MCF 10A (cell line): ENCODE measurements around the gene SETX. TPM values are rescaled to one million over a fixed set of nuclear protein-coding genes. Genes with fewer than 3 reads are reported as not detected.

ENCODE experiments used
- BruUV-seq: library from RNA; stranded (reverse); fragments of 400-500 nt; replicated peaks from 2 replicates; lab custom pipeline; 2021; lab: Mats Ljungman, UMichigan
- CTCF ChIA-PET: fragments of 300-600 bp; sonication (Branson Sonifier 250); formaldehyde crosslinking; extraction: SDS; loops from one replicate; lab custom pipeline; 2021; ENCODE audit warnings: antibody characterized with exemption, inconsistent platforms; lab: Yijun Ruan, JAX
- POLR2A ChIA-PET: fragments of 300-600, 350-650 bp; sonication (Branson Sonifier 250); formaldehyde crosslinking; extraction: SDS; loops from one replicate; lab custom pipeline; 2020; ENCODE audit warnings: antibody characterized with exemption, inconsistent platforms; lab: Yijun Ruan, JAX
- DNase-seq: peaks from one replicate; pipeline ENCODE4 v3.0.0-alpha.2; 2018; ENCODE audit not compliant: unreplicated experiment
- H3K27ac Mint-ChIP-seq: one replicate; pipeline ENCODE4 v1.8.0; 2022; ENCODE audit warnings: mild to moderate bottlenecking, low read depth, mixed read lengths; ENCODE audit not compliant: unreplicated experiment
- H3K27me3 Mint-ChIP-seq: one replicate; pipeline ENCODE4 v1.8.0; 2022; ENCODE audit warnings: mixed read lengths; ENCODE audit not compliant: insufficient read depth, unreplicated experiment
- H3K36me3 Mint-ChIP-seq: one replicate; pipeline ENCODE4 v1.8.0; 2022; ENCODE audit warnings: mild to moderate bottlenecking, moderate library complexity, mixed read lengths; ENCODE audit not compliant: insufficient read depth, unreplicated experiment
- H3K4me1 Mint-ChIP-seq: one replicate; pipeline ENCODE4 v1.8.0; 2022; ENCODE audit warnings: mixed read lengths; ENCODE audit not compliant: insufficient read depth, unreplicated experiment
- H3K4me3 Mint-ChIP-seq: one replicate; pipeline ENCODE4 v1.8.0; 2022; ENCODE audit warnings: mild to moderate bottlenecking, moderate library complexity, mixed read lengths; ENCODE audit not compliant: unreplicated experiment
- H3K9me3 Mint-ChIP-seq: one replicate; pipeline ENCODE4 v1.8.0; 2022; ENCODE audit warnings: mixed read lengths; ENCODE audit not compliant: unreplicated experiment
- intact Hi-C: fragments of 100-400 bp; cut with micrococcal nuclease; formaldehyde crosslinking; loops from 2 replicates; pipeline ENCODE4 v1.14.1; 2022
- total RNA-seq: library from RNA; stranded (reverse); gene quantifications from 2 replicates; pipeline ENCODE4 v1.2.3, GENCODE V29; 2022
- TF ChIP-seq, protein P1 (sequence below): fragments of 200-600 bp; IDR thresholded peaks from one replicate; pipeline ENCODE4 v1.8.0; 2022; ENCODE audit warnings: antibody characterized with exemption, mild to moderate bottlenecking; ENCODE audit not compliant: unreplicated experiment

SETX gene
- total RNA-seq, 1 experiment from 2014 or later: 41.1 TPM

DNA sequence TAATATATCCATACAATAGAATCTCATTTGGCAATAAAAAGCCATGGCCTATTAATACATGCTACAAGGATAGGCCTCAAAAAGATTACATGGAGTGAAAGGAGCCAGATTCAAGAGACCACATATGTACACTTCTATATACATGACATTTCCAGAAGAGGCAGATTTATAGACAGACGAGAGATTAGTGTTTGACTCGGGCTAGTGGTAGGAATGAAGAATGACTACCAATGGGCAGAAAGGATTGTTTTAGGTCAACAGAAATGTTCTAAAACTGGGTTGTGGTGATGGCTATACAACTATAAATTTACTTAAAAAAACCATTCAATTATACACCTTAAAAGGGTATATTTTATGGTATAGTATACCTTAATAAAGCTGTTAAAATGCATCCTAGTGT, 41.9 kb downstream of the SETX start:
- no peaks in the 10 kb centered on the region for H3K9me3 Mint-ChIP-seq
- no peak overlapping the region for H3K27ac Mint-ChIP-seq
- H3K4me3 Mint-ChIP-seq: no peak overlapping the region
- ChIA-PET POLR2A (no interaction called here), CTCF (no interaction called here)
- H3K4me1 Mint-ChIP-seq: no peaks in the 10 kb centered on the region
- no peak for DNase-seq
- BruUV-seq: no TSS peak
- H3K36me3 Mint-ChIP-seq: peaks cover 31% of the 10 kb centered on the region
- TF ChIP-seq, protein P1, sequence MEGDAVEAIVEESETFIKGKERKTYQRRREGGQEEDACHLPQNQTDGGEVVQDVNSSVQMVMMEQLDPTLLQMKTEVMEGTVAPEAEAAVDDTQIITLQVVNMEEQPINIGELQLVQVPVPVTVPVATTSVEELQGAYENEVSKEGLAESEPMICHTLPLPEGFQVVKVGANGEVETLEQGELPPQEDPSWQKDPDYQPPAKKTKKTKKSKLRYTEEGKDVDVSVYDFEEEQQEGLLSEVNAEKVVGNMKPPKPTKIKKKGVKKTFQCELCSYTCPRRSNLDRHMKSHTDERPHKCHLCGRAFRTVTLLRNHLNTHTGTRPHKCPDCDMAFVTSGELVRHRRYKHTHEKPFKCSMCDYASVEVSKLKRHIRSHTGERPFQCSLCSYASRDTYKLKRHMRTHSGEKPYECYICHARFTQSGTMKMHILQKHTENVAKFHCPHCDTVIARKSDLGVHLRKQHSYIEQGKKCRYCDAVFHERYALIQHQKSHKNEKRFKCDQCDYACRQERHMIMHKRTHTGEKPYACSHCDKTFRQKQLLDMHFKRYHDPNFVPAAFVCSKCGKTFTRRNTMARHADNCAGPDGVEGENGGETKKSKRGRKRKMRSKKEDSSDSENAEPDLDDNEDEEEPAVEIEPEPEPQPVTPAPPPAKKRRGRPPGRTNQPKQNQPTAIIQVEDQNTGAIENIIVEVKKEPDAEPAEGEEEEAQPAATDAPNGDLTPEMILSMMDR: no peak
- no peaks in the 10 kb centered on the region for H3K27me3 Mint-ChIP-seq
- intact Hi-C loops: no loop called here

DNA sequence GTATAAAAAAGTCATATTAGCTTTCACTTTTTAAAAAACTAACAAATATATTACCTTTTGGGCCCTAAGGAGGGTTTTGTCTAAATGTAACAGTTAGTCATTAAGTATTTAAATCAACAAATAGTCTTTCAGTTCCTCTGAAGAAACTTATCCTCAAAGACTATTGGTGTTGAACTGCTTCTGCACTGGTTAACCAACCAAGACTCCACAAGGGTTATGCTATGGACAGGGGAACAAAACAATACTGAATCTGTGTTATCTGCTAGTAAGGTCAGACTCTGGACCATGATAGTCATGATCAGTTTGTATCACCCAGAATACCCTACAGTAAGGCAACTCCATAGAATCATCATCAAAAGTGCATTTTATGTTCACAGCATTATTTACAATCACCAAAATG, 42.4 kb downstream of the SETX start:
- intact Hi-C loops: no loop called here
- no peaks in the 10 kb centered on the region for H3K4me1 Mint-ChIP-seq
- POLR2A ChIA-PET: no interaction called here
- TF ChIP-seq, protein P1: no peak
- no peak for DNase-seq
- H3K4me3 Mint-ChIP-seq: no peak overlapping the region
- no peaks in the 10 kb centered on the region for H3K9me3 Mint-ChIP-seq
- H3K36me3 Mint-ChIP-seq: peaks cover 36% of the 10 kb centered on the region
- no peak overlapping the region for H3K27ac Mint-ChIP-seq
- BruUV-seq: no TSS peak
- H3K27me3 Mint-ChIP-seq: no peaks in the 10 kb centered on the region
- CTCF ChIA-PET: interaction anchor here (0.5 kb wide), 1 partner anchor 873 kb away, joined by 4 read pairs; no protein-coding TSS in a partner anchor

DNA sequence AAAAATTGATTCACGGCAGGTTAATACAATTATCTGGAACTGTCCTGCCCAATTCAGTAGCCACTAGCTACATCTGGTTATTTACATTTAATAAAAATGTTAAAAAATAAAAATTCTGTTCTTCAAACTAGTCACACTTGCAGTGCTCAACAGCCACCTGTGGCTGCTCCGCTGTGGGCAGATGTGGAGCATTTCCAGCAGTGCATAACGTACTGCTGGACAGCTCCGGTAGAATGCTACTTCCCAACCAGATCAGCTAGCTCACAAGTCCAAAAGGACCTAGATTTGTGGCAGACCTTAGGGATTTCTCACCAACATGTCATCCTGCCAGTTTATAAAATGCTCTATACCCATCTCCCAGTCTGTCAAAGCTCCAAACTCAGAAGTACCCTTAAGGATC, 42.8 kb downstream of the SETX start:
- no TSS peak for BruUV-seq
- Mint-ChIP-seq H3K27me3 (no peaks in the 10 kb centered on the region), H3K9me3 (no peaks in the 10 kb centered on the region), H3K36me3 (peaks cover 40% of the 10 kb centered on the region), H3K4me3 (no peak overlapping the region), H3K27ac (no peak overlapping the region), H3K4me1 (no peaks in the 10 kb centered on the region)
- CTCF ChIA-PET: interaction anchor here (0.5 kb wide), 1 partner anchor 873 kb away, joined by 4 read pairs; no protein-coding TSS in a partner anchor
- DNase-seq: no peak
- TF ChIP-seq, protein P1: no peak
- POLR2A ChIA-PET: interaction anchor here (0.7 kb wide), 1 partner anchor 16 kb away, joined by 3 read pairs; no protein-coding TSS in a partner anchor
- intact Hi-C loops: no loop called here

DNA sequence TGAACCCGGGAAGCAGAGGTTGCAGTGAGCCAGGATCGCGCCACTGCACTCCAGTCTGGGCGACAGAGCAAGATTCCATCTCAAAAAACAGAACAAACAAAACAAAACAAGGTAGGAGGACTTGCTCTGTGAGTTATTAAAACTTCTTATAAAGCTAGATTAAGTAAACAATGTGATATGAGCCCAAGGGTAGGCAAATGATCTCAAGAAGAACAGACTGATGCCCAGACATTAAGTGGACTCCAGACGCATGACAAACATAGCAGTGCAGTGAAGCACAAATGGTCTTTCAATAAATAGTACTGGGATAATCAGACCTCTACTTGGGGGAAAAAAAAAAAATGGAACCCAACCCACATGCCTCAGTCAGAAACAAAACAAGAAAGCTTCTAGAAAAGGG, 45.7 kb downstream of the SETX start:
- no peak for DNase-seq
- ChIA-PET POLR2A (interaction anchor here (0.6 kb wide), 1 partner anchor 406 kb away, joined by 3 read pairs; no protein-coding TSS in a partner anchor), CTCF (no interaction called here)
- BruUV-seq: no TSS peak
- TF ChIP-seq, protein P1: no peak
- Mint-ChIP-seq H3K27ac (no peak overlapping the region), H3K9me3 (no peaks in the 10 kb centered on the region), H3K27me3 (no peaks in the 10 kb centered on the region), H3K36me3 (peaks cover 59% of the 10 kb centered on the region), H3K4me3 (no peak overlapping the region), H3K4me1 (no peaks in the 10 kb centered on the region)
- intact Hi-C loops: no loop called here
